ENCODE results near the gene PSMD8.
"Not testable (repeated sequence)": the region's sequence is repeated elsewhere in the genome, so short reads cannot be mapped to it uniquely, and the experiment has no call there.

The PSMD8 gene

DNA sequence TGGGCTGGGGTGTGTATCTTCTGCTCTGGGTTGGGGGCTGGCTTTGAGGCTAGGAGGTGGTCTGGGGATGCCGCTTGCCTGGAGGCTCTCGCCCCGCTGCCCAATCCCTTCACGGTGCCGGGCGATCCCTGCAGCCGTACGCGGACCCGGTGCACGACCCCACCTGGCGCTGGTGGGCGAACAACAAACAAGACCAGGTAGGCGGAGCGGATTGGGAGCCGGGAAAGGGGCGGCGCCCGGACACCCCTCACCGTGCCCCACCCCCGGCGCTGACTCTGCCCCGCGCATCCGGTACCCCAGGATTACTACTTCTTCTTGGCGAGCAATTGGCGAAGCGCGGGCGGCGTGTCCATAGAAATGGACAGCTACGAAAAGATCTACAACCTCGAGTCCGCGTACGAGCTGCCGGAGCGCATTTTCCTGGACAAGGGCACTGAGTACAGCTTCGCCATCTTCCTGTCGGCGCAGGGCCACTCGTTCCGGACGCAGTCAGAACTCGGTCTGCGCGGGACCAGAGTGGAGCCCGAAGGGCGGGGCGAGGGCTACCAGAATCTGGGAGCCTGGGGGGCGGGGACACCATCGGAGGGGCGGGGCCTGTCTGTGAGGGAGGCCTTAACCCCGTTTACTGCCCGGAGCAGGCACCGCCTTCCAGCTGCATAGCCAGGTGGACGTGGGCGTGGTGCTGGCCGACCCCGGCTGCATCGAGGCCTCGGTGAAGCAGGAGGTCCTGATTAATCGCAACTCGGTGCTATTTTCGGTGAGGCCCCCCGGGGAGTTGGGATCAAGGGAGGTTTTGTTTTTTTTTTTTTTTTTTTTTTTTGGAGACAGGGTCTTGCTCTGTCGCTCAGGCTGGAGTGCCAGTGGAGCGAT is 12.1 kb upstream of the PSMD8 start:
- peak; percentile 47 for DNase-seq (ENCODE audit: low read depth, low spot score)

DNA sequence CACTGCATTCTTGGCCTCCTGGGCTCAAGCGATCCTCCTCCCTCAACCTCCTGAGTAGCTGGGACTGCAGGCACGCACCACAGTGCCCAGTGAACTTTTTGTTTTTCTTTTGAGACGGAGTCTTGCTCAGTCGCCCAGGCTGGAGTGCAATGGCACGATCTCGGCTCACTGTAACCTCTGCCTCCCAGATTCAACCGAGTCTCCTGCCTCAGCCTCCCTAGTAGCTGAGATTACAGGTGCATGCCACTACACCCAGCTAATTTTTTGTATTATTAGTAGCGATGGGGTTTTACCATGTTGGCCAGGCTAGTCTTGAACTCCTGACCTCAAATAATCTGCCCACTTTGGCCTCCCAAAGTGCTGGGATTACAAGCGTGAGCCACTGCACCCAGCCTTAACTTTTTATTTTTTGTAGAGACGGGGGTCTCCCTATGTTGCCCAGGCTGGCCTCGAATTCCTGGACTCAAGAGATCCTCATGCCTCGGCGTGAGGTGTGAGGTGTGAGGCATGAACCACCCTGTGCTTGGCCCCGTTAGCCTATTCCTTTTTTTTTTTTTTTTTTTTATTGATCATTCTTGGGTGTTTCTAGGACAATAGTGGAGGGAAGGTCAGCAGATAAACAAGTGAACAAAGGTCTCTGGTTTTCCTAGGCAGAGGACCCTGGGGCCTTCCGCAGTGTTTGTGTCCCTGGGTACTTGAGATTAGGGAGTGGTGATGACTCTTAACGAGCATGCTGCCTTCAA is 11.3 kb upstream of the PSMD8 start:
- not testable (repeated sequence) for DNase-seq (ENCODE audit: low read depth, low spot score)

DNA sequence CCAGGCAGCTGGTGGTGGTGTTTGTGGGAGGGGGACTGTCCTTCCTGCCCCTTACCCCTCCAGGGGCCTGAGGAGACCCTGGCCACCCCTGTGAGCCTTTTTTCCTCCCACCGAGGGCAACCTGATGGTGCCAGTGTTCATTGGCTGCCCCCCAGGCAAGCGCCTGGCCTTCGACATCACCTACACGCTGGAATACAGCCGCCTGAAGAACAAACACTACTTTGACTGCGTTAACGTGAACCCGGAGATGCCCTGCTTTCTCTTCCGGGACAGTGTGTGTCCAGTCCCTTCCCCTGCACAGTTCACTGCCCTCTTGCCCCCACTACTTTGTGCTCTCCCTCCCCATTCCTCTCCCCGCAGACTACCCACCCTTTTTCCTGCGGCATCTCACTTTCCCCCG is 7.3 kb upstream of the PSMD8 start:
- DNase-seq (ENCODE audit: low read depth, low spot score), result no peak

DNA sequence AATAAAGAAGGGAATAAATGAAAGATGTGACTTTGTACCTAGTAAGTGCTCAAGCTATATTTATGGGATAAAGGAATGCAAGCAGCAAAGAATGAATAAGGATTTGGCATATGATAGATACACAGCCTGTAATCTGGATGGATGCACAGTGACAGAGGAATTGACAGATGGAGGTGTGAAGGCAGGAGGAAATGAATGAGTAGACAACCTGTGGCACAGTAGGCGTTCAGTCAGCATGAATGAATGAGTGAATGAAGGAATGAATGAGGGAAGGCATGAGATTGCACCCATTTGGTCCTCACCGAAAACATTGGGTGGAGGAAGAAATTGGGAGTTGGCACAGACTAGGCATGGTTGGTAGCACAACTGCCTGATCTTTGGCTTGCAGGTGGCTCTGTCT is 4.8 kb upstream of the PSMD8 start:
- DNase-seq (ENCODE audit: low read depth, low spot score), result no peak

DNA sequence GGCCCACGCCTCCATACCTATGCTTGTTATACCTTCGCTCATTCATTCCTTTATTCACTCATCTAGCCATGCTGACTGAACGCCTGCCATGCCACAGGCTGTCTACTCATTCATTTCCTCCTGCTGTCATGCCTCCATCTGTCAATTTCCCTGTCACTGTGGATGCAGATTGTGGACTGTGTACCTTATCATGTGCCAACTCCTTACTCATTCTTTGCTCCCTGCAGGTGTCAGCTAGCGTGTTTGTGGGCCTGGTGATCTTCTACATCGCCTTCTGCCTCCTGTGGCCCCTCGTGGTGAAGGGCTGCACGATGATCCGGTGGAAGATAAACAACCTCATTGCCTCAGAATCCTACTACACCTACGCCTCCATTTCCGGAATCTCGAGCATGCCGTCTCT is 4.1 kb upstream of the PSMD8 start:
- DNase-seq (ENCODE audit: low read depth, low spot score), result no peak

DNA sequence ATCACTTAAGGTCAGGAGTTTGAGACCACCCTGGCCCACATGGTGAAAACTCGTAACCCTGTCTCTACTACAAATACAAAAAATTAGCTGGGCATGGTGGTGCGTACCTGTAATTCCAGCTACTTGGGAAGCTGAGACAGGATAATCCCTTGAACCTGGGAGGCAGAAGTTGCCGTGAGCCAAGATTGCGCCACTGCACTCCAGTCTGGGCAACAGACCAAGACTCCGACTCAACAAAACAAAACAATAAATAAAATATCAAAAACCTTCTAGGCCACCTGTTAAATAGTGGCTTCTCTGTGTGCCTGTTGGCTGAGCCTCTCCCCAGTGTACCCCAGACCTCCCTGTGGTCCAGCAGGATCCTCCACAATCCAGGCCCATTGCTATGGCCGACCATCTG is 3.3 kb upstream of the PSMD8 start:
- no peak for DNase-seq (ENCODE audit: low read depth, low spot score)

DNA sequence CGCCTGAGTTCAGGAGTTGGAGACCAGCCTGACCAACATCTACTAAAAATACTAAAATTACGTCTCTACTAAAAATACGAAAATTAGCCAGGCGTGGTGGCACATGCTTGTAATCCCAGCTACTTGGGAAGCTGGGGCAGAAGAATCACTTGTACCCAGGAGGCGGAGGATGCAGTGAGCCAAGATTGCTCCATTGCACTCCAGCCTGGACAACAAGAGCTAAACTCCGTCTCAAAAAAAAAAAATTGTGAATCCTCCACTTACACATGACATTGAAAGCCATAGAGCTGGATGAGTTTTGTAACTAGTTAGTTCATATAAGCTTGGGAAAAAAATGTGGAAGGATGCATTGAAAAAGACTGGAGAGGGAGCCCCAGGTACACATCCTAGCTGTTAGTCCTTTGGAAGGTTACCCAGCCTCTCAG is 452 bp upstream of the PSMD8 start:
- DNase-seq (ENCODE audit: low read depth, low spot score), result no peak

DNA sequence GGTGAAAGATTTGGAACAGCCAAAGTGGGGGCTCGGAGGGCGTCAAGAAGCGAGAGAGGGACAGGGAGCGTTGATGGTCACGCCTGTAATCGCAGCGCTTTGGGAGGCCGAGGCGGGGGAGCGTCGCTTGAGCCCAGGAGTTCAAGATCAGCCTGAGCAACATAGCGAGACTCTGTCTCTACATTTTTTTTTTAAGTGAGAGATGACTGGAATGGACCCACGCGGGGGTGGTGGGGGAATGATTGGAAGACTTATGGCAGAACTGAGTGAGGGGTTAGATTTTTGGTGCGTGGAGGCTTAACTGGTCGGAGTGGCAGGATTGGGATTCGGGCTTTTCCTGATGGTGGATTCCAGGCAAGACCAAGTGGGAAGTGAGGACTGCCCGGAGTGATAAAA is 725 bp downstream of the PSMD8 start:
- no peak for DNase-seq (ENCODE audit: low read depth, low spot score)

DNA sequence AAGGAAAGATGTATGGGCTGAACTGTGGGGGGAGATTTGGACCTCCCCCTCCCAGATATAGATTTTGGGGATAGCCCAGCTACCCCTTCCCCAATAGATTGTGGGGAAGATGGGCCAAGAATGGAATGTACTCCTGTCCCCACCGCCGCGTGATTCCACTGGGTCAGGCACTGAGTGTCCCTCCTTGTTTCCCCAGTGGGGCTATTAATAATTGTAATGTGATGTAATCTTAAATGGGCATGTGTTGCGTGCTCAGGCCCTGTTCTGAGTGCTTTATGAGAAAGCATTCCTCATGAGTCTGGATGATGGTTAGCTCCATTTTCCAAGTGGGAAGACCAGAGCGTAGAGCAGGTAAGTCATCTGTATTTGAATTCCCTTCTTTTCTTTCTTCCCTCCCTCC is 1.4 kb downstream of the PSMD8 start:
- no peak for DNase-seq (ENCODE audit: low read depth, low spot score)

DNA sequence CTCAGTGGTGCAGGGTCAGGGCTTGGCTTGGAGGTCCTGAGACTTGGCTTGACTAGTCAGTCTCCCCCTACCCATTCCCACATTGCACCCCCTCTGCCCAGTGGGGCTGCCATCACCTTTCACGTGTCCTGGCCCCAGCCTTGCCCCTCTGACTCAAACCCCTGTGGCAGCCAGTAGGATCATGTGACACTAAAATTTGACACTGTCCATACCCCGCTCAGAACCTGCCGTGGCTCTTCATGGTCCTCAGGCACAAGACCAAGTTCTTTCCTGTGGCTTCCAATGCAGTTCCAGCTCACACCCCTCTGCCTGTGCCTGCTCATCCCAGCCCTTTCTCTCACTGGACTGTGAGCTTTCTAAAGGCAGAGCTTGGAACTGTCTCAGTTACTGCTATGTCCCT is 2.2 kb downstream of the PSMD8 start:
- DNase-seq (ENCODE audit: low read depth, low spot score), result no peak

DNA sequence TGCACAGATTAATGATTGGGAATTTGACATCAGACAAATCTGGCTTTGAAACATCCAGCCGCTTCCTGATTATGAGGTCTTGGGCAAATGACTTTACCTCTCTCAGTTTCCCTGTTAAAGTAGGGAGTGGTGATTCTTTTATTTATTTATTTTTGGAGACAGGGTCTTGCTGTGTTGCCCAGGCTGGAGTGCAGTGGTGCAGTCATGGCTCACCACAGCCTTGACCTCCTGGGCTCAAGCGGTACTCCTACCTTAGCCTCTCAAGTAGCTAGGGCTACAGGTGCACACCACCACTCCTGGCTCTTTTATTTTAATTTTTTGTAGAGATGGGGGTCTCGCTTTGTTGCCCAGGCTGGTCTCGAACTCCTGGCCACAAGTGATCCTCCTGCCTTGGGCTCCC is 2.7 kb downstream of the PSMD8 start:
- DNase-seq (ENCODE audit: low read depth, low spot score), result no peak

DNA sequence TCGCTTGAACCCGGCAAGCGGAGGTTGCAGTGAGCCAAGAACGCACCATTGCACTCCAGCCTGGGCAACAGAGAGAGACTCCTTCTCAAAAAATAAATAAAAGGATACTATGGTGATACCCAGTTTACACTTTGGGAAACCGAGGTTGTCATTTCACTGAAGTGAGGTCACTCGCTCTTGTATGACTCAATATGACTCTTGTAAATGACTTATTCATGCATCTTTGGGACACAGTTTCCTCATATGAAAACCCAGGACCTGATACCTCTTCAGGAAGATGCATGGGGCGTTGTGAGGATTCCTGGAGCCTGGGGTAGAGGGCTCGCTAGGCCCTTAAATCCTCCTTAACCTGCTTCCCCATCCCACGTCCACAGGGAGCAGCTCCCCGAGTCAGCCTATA is 4.5 kb downstream of the PSMD8 start:
- no peak for DNase-seq (ENCODE audit: low read depth, low spot score)

DNA sequence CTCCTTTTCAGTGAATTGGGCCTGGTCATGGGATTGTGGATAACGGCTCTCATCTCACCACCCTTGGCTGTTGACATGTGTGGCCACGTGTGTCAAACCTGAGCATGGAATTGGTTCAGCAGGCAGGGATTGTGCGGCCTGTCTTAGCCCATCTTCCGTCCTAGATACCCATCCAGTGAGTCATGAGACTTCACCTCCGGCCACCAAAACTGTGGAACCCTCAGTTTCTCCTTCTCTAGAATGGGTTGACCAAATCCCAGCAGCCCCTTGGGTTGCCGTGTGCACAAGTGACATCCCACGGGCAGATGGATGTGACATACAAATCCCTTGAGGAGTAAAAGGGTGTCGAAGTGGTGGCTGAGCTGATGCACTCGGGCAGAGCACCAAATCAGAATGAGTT is 6.8 kb downstream of the PSMD8 start:
- DNase-seq (ENCODE audit: low read depth, low spot score), result no peak

DNA sequence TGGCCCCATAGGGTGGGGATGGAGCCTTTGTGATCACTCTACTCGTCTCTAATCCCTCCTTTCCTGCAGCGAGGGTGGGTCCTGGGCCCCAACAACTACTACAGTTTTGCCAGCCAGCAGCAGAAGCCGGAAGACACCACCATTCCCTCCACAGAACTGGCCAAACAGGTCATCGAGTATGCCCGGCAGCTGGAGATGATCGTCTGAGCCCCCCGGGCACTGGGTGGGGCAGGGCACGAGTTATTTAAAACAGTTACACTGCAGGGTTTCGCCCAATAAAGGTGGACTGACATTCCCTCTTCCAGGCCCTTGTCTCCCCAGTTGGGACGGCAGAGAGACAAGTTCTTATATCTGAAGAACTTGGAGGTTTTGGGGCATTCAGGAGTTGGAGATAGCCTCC is 8.8 kb downstream of the PSMD8 start:
- DNase-seq (ENCODE audit: low read depth, low spot score), result no peak

DNA sequence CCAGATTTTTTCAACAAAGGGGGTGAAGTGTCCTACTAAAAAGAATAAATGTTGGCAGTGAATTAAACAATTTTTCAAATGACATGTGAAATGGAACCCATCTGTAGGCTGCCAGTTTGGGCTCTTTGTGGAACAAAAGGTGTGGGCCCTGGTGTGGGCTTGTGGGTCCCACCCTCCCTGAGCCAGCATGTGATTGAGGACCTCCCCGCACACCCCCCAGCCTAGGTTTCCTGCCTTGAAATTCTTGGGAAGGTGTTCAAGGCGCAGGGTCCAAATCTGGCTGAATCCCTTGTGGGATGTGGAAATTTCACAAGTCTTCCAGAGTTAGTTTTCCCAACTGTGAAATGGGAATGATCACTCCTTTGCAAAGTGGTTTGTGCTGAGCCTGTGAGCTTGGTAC is 9.4 kb downstream of the PSMD8 start:
- DNase-seq (ENCODE audit: low read depth, low spot score), result no peak

DNA sequence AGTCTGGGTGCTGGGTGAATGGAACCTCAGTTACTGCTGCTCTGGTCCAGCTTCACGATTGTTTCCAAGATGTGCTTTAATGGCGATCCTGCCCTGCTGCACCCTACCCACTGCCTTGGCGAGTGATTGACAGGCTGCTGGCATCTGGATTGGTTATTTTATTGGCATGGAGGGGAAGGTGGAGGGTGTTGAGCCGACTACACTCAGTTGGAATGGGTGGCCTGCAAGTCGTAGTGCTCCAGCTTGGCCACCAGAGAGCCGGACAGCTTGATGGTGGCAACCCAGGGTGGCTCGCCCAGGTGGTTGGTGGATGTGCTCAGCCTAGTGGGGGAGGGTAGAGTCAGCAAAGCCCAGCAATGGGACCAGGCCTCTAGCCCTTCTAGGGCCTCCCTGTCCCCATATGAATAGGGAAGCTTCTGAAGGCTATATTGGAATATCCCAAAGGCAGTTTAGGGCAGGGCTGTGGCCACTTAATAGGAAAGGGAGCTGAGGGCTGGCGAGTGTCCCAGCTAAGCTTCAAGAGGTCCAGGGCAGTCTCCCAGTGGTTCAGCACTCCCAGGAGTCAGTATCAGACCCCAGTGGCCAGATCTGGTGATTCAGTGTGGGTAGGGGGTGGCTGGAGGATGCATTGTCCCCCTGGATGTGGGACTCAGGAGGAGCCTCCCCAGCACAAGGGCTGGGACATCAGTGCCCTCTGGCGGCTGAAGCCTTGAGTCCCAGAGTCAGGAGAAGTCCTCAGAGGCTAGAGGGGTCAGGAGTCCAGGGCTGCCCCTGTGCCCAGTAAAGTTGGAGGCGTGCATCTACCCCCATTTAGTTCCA is 10.0 kb downstream of the PSMD8 start:
- no peak for DNase-seq (ENCODE audit: low read depth, low spot score)

DNA sequence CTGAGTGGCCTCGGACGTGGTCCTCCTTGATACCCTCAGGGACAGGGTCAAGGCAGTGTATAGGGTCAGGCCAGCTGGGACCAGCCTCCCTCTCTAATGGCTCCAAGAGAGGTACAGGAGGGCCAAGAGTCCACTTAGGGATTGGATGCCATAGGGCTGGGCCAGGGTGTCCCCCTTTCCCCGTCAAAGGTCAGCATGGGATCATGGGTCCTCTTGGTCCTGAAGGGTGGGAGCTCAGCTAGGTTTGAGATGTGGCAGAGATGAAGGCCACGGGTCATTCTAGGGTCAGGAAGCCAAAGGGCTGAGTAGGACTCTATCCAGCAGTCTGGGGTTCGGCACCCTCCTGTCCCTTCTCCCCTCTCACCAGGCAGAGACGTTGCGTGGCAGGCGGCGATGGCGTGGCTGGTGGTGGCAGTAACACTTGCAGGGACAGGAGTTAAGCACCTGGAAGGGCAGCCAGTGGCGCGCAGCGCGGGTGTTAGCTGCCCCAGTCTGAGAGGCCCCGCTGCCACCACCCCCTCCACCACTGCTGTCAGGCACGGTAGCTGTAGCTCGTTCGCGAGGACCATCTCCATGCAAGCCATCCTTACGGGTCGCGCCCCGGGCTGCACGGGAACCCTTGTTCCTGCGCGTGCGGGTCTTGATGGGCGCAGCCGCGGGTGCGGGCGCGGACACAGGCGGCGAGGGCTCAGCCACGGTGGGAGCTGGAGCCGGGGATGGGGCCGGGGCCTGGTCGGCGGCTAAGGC is 10.9 kb downstream of the PSMD8 start:
- no peak for DNase-seq (ENCODE audit: low read depth, low spot score)

DNA sequence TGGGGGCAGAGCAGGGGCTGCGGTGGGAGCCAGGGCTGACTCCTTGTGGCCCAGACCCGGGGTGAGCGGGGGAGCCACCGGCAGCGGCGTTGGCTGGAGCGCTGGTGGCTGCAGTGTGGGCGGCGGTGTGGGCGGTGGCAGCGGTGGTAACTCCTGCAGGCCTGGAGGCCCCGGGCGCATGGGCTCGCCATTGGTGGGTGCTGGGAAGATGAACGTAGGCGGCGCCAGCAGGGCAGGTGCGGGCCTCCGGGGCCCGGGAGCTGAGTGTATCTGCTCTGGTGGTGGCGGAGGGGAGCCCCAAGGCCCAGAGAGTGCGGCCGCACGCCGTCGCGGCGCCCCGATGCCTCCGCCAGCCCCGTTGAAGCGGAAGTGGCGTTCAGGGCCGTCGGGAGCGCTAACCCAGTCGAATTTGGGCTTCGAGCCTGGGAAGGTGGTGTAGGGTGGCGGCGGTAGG is 11.5 kb downstream of the PSMD8 start:
- no peak for DNase-seq (ENCODE audit: low read depth, low spot score)

DNA sequence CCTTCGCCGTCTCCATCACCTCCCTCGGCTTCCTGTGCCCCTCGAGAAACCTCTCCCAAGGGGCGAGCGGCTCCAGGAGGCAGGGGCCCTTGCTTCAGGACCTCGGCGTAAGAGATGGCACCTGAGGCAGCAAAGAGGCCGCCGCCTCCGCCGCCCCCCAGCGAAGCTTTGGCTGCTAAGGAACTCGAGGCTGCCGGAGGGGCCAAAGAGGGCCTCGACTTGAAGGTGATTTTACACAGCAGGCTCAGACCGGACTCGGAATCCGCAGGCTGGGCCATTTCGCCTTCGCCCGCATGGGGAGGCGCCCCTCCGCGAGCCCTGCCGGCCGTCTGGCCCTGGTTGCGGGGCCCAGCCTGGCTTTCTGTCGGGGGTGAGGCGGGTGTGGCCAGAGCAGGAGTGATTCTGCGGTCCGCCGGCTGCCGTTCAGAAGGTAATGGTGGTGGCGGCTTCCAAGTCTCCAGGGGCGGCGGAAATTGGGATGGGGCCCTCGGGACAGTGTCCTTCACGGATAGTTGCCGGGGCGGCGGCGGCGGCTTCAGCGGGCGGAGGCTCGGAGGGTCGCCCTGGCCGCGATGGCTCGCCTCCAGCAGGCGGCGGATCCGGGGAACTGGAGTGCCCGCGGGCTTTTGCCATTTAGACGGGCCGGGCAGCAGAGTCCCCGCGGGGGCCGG is 12.1 kb downstream of the PSMD8 start:
- DNase-seq (ENCODE audit: low read depth, low spot score), result no peak

DNA sequence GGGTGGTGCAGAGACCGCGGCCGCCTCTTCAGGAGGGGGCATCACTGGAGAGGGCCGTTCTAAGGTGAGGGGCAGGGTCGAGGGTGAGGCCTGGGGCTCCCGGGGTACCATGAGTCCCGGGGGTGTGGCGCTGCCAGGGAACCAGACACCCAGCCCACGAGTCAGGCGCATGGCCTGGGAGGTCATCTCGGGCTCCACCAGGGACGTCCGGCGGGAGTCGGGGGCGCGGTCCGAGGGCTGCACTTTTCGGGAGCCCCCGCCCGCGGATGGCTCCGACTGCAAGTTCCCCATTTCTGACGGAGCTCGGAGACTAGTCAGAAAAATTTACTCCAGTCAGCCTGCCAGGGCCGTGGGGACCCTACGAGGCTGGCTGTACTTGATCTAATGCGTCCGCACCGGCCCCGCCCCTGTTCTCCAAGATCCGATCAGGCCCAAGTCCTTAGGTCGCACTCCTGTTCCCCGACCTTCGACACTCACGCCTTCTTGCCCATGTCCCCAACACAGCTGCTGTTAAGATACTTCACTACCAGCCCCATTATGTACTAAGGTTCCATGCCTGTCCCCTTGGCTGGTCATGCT is 12.7 kb downstream of the PSMD8 start:
- no peak for DNase-seq (ENCODE audit: low read depth, low spot score)
